Prostate gland (tissue), 2 donors: ENCODE measurements around the gene KXD1.

ENCODE experiments used
- CTCF ChIP-seq, 4 experiments: fragments of 200-600 bp in 2 of 4; fragments of 450-650 bp in 2 of 4; sonication (generic) in 2 of 4; IDR thresholded peaks; 1 replicate in 3 of 4; 2 replicates in 1 of 4; pipeline ENCODE4 v1.5.1; 2016 to 2019; ENCODE audit warnings: antibody characterized with exemption in 4 of 4, mild to moderate bottlenecking in 2 of 4, moderate library complexity in 2 of 4
- POLR2A ChIP-seq: fragments of 450-650 bp; IDR thresholded peaks from one replicate; pipeline ENCODE4 v1.6.1; 2016; ENCODE audit warnings: antibody characterized with exemption, mild to moderate bottlenecking
- POLR2AphosphoS5 ChIP-seq: sonication (generic); formaldehyde crosslinking; IDR thresholded peaks from one replicate; pipeline ENCODE4 v1.6.1; 2017; ENCODE audit warnings: antibody characterized with exemption

DNA sequence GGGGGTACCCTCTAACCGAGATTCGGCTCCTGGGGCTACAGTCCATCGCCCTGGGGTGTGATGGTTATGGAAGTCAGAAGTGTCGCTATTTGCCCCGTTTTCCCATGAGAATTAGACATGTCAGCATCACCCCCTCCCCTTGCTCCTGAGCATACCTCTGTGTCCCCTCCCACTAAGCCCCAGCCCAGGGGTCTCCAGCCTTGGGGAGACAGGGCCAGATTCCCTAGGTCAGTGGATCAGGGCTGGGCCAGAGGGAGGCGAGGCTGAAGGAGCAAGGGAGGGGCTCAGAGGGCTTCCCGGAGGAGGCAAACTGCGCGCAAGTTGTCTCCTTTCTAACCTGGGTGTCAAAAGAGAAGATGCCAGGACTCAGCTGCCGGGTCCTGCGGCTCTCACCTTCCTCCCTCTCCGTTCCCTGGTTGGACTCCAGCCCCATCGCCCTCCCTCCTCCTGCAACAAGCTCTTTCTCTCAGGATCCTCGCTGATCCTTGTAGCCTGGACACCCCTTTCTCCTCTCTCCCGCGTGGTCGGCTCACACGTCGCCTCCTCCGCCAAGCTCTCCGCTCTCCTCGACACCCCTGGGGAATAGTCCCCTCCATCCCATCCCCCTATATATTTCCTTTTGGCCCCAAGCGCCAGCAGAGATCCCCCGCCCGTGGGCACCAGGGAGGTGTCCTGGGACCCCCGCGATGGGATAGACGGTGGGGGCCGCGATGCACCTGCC is 54.5 kb downstream of the KXD1 start:
- TF ChIP-seq CTCF (IDR thresholded peaks at IDR 0.05) (no peak), POLR2AphosphoS5 (no peak), POLR2A (no peak)
